HEK293 (cell line): ENCODE measurements around the gene MLPH.

Experiments
- CTCF ChIA-PET: fragments of 350-600 bp; formaldehyde crosslinking; extraction: SDS; loops from one replicate; lab custom pipeline; 2021; ENCODE audit warnings: antibody characterized with exemption; lab: Yijun Ruan, JAX
- POLR2A ChIA-PET: fragments of 300-600 bp; formaldehyde crosslinking; extraction: SDS; loops from one replicate; lab custom pipeline; 2020; ENCODE audit warnings: antibody characterized with exemption, inconsistent platforms; lab: Yijun Ruan, JAX
- H3K27ac ChIP-seq: fragments of 200-500 bp; sonication (Bioruptor generic); 2 replicates; pipeline ENCODE4 v1.5.1; 2014; ENCODE audit warnings: low read depth, low read length, control low read depth, inconsistent platforms; ENCODE audit errors: extremely low read depth
- H3K36me3 ChIP-seq, 2 experiments: fragments of 200-500 bp in 1 of 2; sonication (Bioruptor generic) in 1 of 2; 1 replicate in 1 of 2; 2 replicates in 1 of 2; pipeline ENCODE4 v1.5.1; 2014 to 2017; ENCODE audit warnings: inconsistent platforms in 2 of 2, low read length in 2 of 2; ENCODE audit not compliant: control insufficient read depth in 2 of 2, insufficient read depth in 1 of 2
- H3K4me1 ChIP-seq: fragments of 200-500 bp; sonication (Bioruptor generic); 2 replicates; pipeline ENCODE4 v1.5.1; 2014; ENCODE audit warnings: mild to moderate bottlenecking, low read length, inconsistent platforms; ENCODE audit not compliant: control insufficient read depth, insufficient read depth
- H3K4me3 ChIP-seq: 2 replicates; pipeline ENCODE4 v1.5.1; 2011; ENCODE audit warnings: low read depth, mild to moderate bottlenecking, control low read depth, low read length, moderate library complexity
- H3K9me3 ChIP-seq: fragments of 200-500 bp; sonication (Bioruptor generic); 2 replicates; pipeline ENCODE4 v1.5.1; 2014; ENCODE audit warnings: low read depth, low read length, inconsistent platforms; ENCODE audit not compliant: control insufficient read depth, insufficient read depth
- EGR2 ChIP-seq: fragments of 450-650 bp; formaldehyde crosslinking; IDR thresholded peaks from 2 replicates; pipeline ENCODE4 v1.5.1; 2016; ENCODE audit warnings: low read depth, missing biosample characterization, missing genetic modification characterization
- ELK4 ChIP-seq: IDR thresholded peaks from 2 replicates; pipeline ENCODE4 v1.6.1; 2011; ENCODE audit warnings: mild to moderate bottlenecking, low read depth, low read length, borderline replicate concordance
- GLIS2 ChIP-seq: fragments of 450-650 bp; formaldehyde crosslinking; IDR thresholded peaks from 2 replicates; pipeline ENCODE4 v1.5.1; 2016; ENCODE audit warnings: missing biosample characterization, missing genetic modification characterization
- KLF10 ChIP-seq: fragments of 450-650 bp; IDR thresholded peaks from 2 replicates; pipeline ENCODE4 v1.5.1; 2018; ENCODE audit warnings: missing biosample characterization, mild to moderate bottlenecking, missing genetic modification characterization
- KLF9 ChIP-seq: fragments of 450-650 bp; formaldehyde crosslinking; IDR thresholded peaks from 2 replicates; pipeline ENCODE4 v1.5.1; 2016; ENCODE audit warnings: missing biosample characterization, missing genetic modification characterization, low read depth
- OSR2 ChIP-seq: fragments of 450-650 bp; formaldehyde crosslinking; IDR thresholded peaks from 2 replicates; pipeline ENCODE4 v1.5.1; 2016; ENCODE audit warnings: missing biosample characterization, missing genetic modification characterization
- TRIM28 ChIP-seq: IDR thresholded peaks from 2 replicates; pipeline ENCODE4 v1.6.1; 2011; ENCODE audit warnings: low read length, control low read depth, borderline replicate concordance
- YY1 ChIP-seq: fragments of 450-650 bp; formaldehyde crosslinking; IDR thresholded peaks from 2 replicates; pipeline ENCODE4 v1.5.1; 2018; ENCODE audit warnings: missing biosample characterization, missing genetic modification characterization
- ZBTB17 ChIP-seq: fragments of 450-650 bp; formaldehyde crosslinking; IDR thresholded peaks from 2 replicates; pipeline ENCODE4 v1.5.1; 2016; ENCODE audit warnings: missing biosample characterization, missing genetic modification characterization
- ZFHX2 ChIP-seq: fragments of 450-650 bp; formaldehyde crosslinking; conservative IDR thresholded peaks from 2 replicates; pipeline ENCODE4 v1.5.1; 2016; ENCODE audit warnings: missing biosample characterization, missing genetic modification characterization
- ZFP3 ChIP-seq: fragments of 450-650 bp; formaldehyde crosslinking; IDR thresholded peaks from 2 replicates; pipeline ENCODE4 v1.5.1; 2016; ENCODE audit warnings: low read depth, missing biosample characterization, missing genetic modification characterization
- ZNF16 ChIP-seq: fragments of 450-650 bp; formaldehyde crosslinking; IDR thresholded peaks from 2 replicates; pipeline ENCODE4 v1.5.1; 2016; ENCODE audit warnings: low read depth, missing biosample characterization, missing genetic modification characterization
- ZNF202 ChIP-seq: fragments of 450-650 bp; formaldehyde crosslinking; IDR thresholded peaks from 2 replicates; pipeline ENCODE4 v1.5.1; 2016; ENCODE audit warnings: missing biosample characterization, missing genetic modification characterization, borderline replicate concordance
- ZNF239 ChIP-seq: fragments of 450-650 bp; formaldehyde crosslinking; IDR thresholded peaks from 2 replicates; pipeline ENCODE4 v1.5.1; 2016; ENCODE audit warnings: missing biosample characterization, missing genetic modification characterization
- ZNF354C ChIP-seq: fragments of 450-650 bp; formaldehyde crosslinking; IDR thresholded peaks from 2 replicates; pipeline ENCODE4 v1.5.1; 2016; ENCODE audit warnings: missing biosample characterization, missing genetic modification characterization, low read depth, borderline replicate concordance
- ZNF366 ChIP-seq: fragments of 450-650 bp; formaldehyde crosslinking; conservative IDR thresholded peaks from 2 replicates; pipeline ENCODE4 v1.5.1; 2016; ENCODE audit warnings: missing biosample characterization, missing genetic modification characterization
- ZNF404 ChIP-seq: fragments of 450-650 bp; formaldehyde crosslinking; IDR thresholded peaks from 2 replicates; pipeline ENCODE4 v1.5.1; 2017; ENCODE audit warnings: missing biosample characterization, missing genetic modification characterization
- ZNF473 ChIP-seq: fragments of 450-650 bp; formaldehyde crosslinking; IDR thresholded peaks from 2 replicates; pipeline ENCODE4 v1.5.1; 2017; ENCODE audit warnings: missing biosample characterization, missing genetic modification characterization
- ZNF488 ChIP-seq: fragments of 450-650 bp; formaldehyde crosslinking; IDR thresholded peaks from 2 replicates; pipeline ENCODE4 v1.5.1; 2016; ENCODE audit warnings: missing biosample characterization, missing genetic modification characterization
- ZNF529 ChIP-seq: fragments of 450-650 bp; formaldehyde crosslinking; IDR thresholded peaks from 2 replicates; pipeline ENCODE4 v1.5.1; 2017; ENCODE audit warnings: missing genetic modification characterization, missing biosample characterization; ENCODE audit not compliant: insufficient replicate concordance
- ZNF664 ChIP-seq: fragments of 450-650 bp; formaldehyde crosslinking; IDR thresholded peaks from 2 replicates; pipeline ENCODE4 v1.5.1; 2016; ENCODE audit warnings: missing biosample characterization, missing genetic modification characterization
- ZNF768 ChIP-seq: fragments of 450-650 bp; formaldehyde crosslinking; IDR thresholded peaks from 2 replicates; pipeline ENCODE4 v1.5.1; 2018; ENCODE audit warnings: missing biosample characterization, mild to moderate bottlenecking, missing genetic modification characterization
- ZNF830 ChIP-seq: fragments of 450-650 bp; IDR thresholded peaks from 2 replicates; pipeline ENCODE4 v1.5.0; 2018; ENCODE audit warnings: missing biosample characterization, missing genetic modification characterization, low read depth, mild to moderate bottlenecking, moderate library complexity
- ZSCAN30 ChIP-seq: fragments of 450-650 bp; IDR thresholded peaks from 2 replicates; pipeline ENCODE4 v1.5.1; 2018; ENCODE audit warnings: missing biosample characterization, mild to moderate bottlenecking, missing genetic modification characterization, moderate library complexity
- TF ChIP-seq, protein P1 (sequence below): fragments of 450-650 bp; formaldehyde crosslinking; IDR thresholded peaks from 2 replicates; pipeline ENCODE4 v1.5.1; 2016; ENCODE audit warnings: missing biosample characterization, missing genetic modification characterization
- TF ChIP-seq, protein P2 (sequence below): fragments of 450-650 bp; formaldehyde crosslinking; IDR thresholded peaks from 2 replicates; pipeline ENCODE4 v1.5.0; 2017; ENCODE audit warnings: missing biosample characterization, missing genetic modification characterization, borderline replicate concordance
- TF ChIP-seq, protein P3 (sequence below): fragments of 450-650 bp; formaldehyde crosslinking; IDR thresholded peaks from 2 replicates; pipeline ENCODE4 v1.5.1; 2017; ENCODE audit warnings: missing biosample characterization, mild to moderate bottlenecking, missing genetic modification characterization, moderate library complexity

Gene MLPH

GRCh38 chr2:237517163-237517562 lies 30.1 kb downstream of the MLPH start (continued):
- TF ChIP-seq, protein P1, sequence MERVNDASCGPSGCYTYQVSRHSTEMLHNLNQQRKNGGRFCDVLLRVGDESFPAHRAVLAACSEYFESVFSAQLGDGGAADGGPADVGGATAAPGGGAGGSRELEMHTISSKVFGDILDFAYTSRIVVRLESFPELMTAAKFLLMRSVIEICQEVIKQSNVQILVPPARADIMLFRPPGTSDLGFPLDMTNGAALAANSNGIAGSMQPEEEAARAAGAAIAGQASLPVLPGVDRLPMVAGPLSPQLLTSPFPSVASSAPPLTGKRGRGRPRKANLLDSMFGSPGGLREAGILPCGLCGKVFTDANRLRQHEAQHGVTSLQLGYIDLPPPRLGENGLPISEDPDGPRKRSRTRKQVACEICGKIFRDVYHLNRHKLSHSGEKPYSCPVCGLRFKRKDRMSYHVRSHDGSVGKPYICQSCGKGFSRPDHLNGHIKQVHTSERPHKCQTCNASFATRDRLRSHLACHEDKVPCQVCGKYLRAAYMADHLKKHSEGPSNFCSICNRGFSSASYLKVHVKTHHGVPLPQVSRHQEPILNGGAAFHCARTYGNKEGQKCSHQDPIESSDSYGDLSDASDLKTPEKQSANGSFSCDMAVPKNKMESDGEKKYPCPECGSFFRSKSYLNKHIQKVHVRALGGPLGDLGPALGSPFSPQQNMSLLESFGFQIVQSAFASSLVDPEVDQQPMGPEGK (tag by site-specific recombination), result no peak
- peak; percentile 94 for TF ChIP-seq ZBTB17 (tag by site-specific recombination)
- TF ChIP-seq EGR2 (tag by site-specific recombination), result peak; percentile 59; the same call in 1 of the 2 replicates

GRCh38 chr2:237517990-237518389 lies 30.9 kb downstream of the MLPH start:
- CTCF ChIA-PET, result no interaction called here

GRCh38 chr2:237519506-237520245 lies 32.6 kb downstream of the MLPH start:
- H3K36me3 ChIP-seq, result no peaks in the 10 kb centered on the region
- POLR2A ChIA-PET, result no interaction called here
- H3K4me1 ChIP-seq, result no peaks in the 10 kb centered on the region
- no peak overlapping the region for H3K4me3 ChIP-seq
- CTCF ChIA-PET, result interaction anchor here (0.6 to 1.0 kb wide), 2 partner anchors 52 to 746 kb away, joined by 4 read pairs; no protein-coding TSS in a partner anchor
- no peak overlapping the region for H3K27ac ChIP-seq
- H3K9me3 ChIP-seq, result no peaks in the 10 kb centered on the region
- TF ChIP-seq ZNF473 (no peak), ZSCAN30 (tag by site-specific recombination) (no peak), ZNF488 (tag by site-specific recombination) (no peak), ZNF768 (tag by site-specific recombination) (no peak), ZNF239 (tag by site-specific recombination) (no peak), ZNF354C (tag by site-specific recombination) (no peak), ZBTB17 (tag by site-specific recombination) (no peak), ZNF664 (tag by site-specific recombination) (no peak), ZNF16 (tag by site-specific recombination) (no peak), GLIS2 (tag by site-specific recombination) (no peak), ZNF404 (no peak), KLF10 (no peak), ZNF202 (tag by site-specific recombination) (no peak)

More at GRCh38 chr2:237517990-237518389, 30.9 kb downstream of the MLPH start:
- H3K4me3 ChIP-seq, result no peak overlapping the region
- POLR2A ChIA-PET, result no interaction called here
- no peaks in the 10 kb centered on the region for H3K36me3 ChIP-seq
- H3K9me3 ChIP-seq, result no peaks in the 10 kb centered on the region
- H3K27ac ChIP-seq, result no peak overlapping the region
- TF ChIP-seq ZNF529 (tag by site-specific recombination) (no peak), YY1 (tag by site-specific recombination) (no peak), ZFHX2 (tag by site-specific recombination) (peak; percentile 80), EGR2 (tag by site-specific recombination) (peak; percentile 91), ZNF830 (tag by site-specific recombination) (no peak), ZNF366 (tag by site-specific recombination) (peak; percentile 38; the same call in 1 of the 2 replicates), KLF9 (no peak), ZNF473 (no peak), ZFP3 (tag by site-specific recombination) (no peak), ELK4 (no peak), OSR2 (tag by site-specific recombination) (no peak), TRIM28 (no peak)
- TF ChIP-seq, protein P2, sequence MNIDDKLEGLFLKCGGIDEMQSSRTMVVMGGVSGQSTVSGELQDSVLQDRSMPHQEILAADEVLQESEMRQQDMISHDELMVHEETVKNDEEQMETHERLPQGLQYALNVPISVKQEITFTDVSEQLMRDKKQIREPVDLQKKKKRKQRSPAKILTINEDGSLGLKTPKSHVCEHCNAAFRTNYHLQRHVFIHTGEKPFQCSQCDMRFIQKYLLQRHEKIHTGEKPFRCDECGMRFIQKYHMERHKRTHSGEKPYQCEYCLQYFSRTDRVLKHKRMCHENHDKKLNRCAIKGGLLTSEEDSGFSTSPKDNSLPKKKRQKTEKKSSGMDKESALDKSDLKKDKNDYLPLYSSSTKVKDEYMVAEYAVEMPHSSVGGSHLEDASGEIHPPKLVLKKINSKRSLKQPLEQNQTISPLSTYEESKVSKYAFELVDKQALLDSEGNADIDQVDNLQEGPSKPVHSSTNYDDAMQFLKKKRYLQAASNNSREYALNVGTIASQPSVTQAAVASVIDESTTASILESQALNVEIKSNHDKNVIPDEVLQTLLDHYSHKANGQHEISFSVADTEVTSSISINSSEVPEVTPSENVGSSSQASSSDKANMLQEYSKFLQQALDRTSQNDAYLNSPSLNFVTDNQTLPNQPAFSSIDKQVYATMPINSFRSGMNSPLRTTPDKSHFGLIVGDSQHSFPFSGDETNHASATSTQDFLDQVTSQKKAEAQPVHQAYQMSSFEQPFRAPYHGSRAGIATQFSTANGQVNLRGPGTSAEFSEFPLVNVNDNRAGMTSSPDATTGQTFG (tag by site-specific recombination), result no peak
- TF ChIP-seq, protein P3, sequence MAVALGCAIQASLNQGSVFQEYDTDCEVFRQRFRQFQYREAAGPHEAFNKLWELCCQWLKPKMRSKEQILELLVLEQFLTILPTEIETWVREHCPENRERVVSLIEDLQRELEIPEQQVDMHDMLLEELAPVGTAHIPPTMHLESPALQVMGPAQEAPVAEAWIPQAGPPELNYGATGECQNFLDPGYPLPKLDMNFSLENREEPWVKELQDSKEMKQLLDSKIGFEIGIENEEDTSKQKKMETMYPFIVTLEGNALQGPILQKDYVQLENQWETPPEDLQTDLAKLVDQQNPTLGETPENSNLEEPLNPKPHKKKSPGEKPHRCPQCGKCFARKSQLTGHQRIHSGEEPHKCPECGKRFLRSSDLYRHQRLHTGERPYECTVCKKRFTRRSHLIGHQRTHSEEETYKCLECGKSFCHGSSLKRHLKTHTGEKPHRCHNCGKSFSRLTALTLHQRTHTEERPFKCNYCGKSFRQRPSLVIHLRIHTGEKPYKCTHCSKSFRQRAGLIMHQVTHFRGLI (tag by site-specific recombination), result no peak
- H3K4me1 ChIP-seq, result no peaks in the 10 kb centered on the region
